Measurements from ENCODE around the gene SDR42E1. TPM values are rescaled to one million over a fixed set of nuclear protein-coding genes. Genes with fewer than 3 reads are reported as not detected.
"Not testable (repeated sequence)": the region's sequence is repeated elsewhere in the genome, so short reads cannot be mapped to it uniquely, and the experiment has no call there.

SDR42E1 gene
- total RNA-seq, 1 donor from 2014 or later: 0.62 TPM

- DNase-seq (ENCODE audit: low read depth): no peak
Observed at GRCh38 chr16:82037666-82038065, 26.4 kb upstream of the SDR42E1 start.

DNA sequence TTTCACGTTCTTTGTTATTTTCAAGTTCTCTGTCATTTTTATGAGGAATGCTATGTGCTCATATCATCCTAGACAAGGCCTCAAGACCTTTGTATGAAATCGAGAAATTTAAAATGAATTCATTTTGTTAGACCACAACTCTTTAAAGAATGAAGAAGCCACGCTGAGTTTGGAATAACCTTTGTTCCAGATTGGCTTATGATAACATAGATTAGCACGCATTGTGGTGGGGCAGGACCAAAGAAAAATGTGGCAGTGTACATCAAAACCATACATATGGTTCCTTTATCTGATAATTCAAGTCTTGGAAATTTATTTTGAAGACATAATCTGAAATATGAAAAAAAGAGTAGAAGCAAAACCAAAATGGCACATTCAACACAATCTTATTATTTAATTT lies 26.0 kb upstream of the SDR42E1 start:
- no peak for DNase-seq (ENCODE audit: low read depth)

- no peak for DNase-seq (ENCODE audit: low read depth)
Observed at GRCh38 chr16:82034981-82035612, 23.8 kb upstream of the SDR42E1 start, which contains the start of gene HSD17B2. Gene HSD17B2, plus strand, starts transcription at chr16:82035253. Its CDS starts 172 bp downstream, at chr16:82035425.

GRCh38 chr16:82033683-82034300 lies 22.5 kb upstream of the SDR42E1 start:
- no peak for DNase-seq (ENCODE audit: low read depth)

DNA sequence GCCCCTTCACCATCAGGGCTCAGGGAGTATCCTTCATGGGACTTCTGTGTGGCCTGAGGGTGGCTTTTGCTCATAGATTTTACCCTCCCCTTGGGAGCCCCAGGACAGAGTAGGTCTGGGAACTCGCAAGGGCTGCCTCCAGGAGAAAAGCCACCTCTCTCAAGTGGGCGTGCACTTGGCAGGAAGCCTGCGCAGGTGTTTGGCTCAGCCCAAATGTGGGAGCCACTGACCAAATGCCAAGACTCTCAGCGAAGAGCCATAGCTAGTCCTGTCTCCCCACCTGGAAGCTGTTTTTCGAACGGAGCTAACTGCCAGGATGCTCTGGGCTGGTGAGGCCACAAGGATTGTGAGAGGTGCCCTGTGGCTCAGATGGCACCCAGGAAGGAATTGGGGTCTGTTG lies 21.7 kb upstream of the SDR42E1 start:
- DNase-seq (ENCODE audit: low read depth): no peak

- DNase-seq (ENCODE audit: low read depth): peak; percentile 81
Observed at GRCh38 chr16:82031116-82032084, 20.1 kb upstream of the SDR42E1 start.

GRCh38 chr16:82027629-82028064 lies 16.4 kb upstream of the SDR42E1 start:
- DNase-seq (ENCODE audit: low read depth): no peak

GRCh38 chr16:82024883-82025282 lies 13.6 kb upstream of the SDR42E1 start:
- no peak for DNase-seq (ENCODE audit: low read depth)

- DNase-seq (ENCODE audit: low read depth): no peak
Observed at GRCh38 chr16:82024316-82024715, 13.0 kb upstream of the SDR42E1 start.

GRCh38 chr16:82023206-82023605 lies 11.9 kb upstream of the SDR42E1 start:
- DNase-seq (ENCODE audit: low read depth): no peak

DNA sequence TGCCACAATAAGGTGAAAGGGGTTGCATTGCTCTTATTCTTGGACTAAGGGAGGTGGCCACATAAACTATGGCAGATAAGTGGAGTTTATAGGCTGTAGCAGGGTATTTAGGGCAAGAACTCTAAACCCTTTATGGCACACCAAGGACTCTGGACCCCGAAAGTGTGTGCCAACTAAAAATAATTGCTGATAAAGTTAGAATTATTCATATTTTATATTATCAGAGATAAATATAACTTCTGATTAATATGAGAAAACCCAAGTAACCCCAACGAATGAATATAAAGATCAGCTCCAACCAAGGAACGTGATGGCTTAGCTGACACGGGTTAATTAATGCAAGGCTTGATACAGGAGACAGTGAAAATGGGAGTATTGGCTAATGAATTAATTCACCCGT lies 8.8 kb upstream of the SDR42E1 start:
- DNase-seq (ENCODE audit: low read depth): no peak

- no peak for DNase-seq (ENCODE audit: low read depth)
Observed at GRCh38 chr16:82019535-82019934, 8.3 kb upstream of the SDR42E1 start.

- DNase-seq (ENCODE audit: low read depth): no peak
Observed at GRCh38 chr16:82017911-82018568, 6.8 kb upstream of the SDR42E1 start.

- DNase-seq (ENCODE audit: low read depth): no peak
Observed at GRCh38 chr16:82016964-82017363, 5.7 kb upstream of the SDR42E1 start.

GRCh38 chr16:82016263-82016662 lies 5.0 kb upstream of the SDR42E1 start:
- no peak for DNase-seq (ENCODE audit: low read depth)

DNA sequence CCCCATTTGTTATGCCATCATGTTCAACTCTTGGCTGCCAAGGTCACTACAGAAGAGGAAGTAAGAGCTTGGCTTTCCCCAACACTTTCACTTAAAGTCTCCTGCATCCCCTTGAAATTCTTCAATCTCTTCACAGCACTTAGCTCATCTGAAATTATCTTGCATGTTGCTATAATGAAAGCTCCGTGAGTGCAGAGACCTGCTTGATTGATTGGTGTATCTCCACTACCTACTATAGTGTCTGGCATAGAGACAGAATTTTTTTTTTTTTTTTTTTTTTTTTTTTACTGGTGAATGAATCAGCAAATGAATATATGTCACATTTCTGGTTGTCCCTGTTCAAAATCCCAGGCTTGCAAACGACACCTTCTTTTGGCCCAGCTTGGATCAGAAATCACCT lies 1.9 kb upstream of the SDR42E1 start:
- no peak for DNase-seq (ENCODE audit: low read depth)

DNA sequence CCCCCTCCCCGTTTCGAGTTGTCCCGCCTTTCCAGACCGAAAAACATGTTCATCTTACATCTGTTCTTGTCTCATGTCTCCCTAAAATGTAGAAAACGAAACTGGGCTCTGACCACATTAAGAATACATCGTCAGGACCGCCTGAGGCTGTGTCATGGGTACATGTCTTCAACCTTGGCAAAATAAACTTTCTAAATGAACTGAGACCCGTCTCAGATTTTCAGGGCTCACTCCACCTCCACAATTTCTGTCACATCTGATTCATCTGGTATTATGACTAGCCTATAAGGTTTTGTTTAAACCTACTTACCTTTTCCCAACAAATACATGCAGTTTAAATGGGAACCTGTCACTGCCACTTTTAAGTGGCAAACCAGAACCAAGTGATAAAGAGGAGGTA lies 621 bp downstream of the SDR42E1 start:
- DNase-seq (ENCODE audit: low read depth): no peak

DNA sequence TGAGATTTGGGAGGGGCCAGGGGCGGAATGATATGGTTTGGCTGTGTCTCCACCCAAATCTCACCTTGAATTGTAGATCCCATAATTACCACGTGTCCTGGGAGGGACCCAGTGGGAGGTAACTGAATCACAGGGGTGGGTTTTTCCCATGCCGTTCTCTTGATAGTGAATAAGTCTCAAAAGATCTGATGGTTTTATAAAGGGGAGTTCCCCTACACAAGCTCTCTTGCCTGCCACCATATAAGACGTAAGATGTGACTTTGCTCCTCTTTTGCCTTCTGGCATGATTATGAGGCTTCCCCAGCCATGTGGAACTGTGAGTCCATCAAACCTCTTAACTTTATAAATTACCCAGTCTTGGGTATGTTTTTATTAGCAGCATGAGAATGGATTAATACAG lies 1.5 kb downstream of the SDR42E1 start:
- DNase-seq (ENCODE audit: low read depth): not testable (repeated sequence)

DNA sequence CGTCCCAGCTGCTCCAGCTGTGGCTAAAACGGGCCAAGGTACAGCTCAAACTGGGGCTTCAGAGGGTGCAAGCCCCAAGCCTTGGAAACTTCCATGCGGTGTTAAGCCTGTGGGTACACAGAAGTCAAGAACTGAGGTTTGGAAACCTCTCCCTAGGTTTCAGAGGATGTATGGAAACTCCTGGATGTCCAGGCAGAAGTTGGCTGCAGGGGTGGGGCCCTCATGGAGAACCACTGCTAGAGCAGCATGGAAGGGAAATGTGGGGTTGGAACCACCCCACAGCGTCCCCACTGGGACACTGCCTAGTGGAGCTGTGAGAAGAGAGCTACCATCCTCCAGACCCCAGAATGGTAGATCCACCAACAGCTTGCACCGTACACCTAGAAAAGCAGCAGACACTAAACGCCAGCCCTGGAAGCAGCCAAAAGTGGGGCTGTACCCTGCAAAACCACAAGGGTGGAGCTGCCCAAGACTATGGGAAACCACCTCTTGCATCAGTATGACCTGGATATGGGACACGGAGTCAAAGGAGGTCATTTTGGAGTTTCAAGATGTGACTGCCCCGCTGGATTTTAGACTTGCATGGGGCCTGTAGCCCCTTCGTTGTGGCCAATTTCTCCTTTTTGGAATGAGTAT lies 2.2 kb downstream of the SDR42E1 start:
- no peak for DNase-seq (ENCODE audit: low read depth)

- no peak for DNase-seq (ENCODE audit: low read depth)
Observed at GRCh38 chr16:82007189-82007588, 4.1 kb downstream of the SDR42E1 start.

DNA sequence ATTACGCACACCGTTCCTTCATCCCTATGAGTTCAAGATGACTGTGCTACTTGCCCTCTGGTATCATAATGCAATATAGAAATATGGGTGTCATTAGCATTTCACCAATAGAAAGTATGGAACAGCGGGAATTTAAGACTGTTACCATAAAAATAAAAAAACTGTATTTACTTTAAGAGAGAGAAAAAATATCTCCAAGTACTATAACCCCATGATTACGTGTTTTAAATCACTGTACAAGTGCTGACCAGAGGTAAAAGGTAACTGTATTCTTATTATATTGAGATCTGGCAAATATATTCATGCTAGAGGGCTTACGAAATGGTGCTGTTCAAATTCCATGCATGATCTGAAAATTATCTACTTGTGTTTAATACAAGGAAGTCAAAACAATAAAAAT lies 5.2 kb downstream of the SDR42E1 start:
- no peak for DNase-seq (ENCODE audit: low read depth)
